ENCODE data around the gene IQSEC1. TPM values are rescaled to one million over a fixed set of nuclear protein-coding genes. Genes with fewer than 3 reads are reported as not detected.

Gene IQSEC1
- total RNA-seq, 2 experiments from 2014 or later = 20.1 to 22.2 TPM

DNA sequence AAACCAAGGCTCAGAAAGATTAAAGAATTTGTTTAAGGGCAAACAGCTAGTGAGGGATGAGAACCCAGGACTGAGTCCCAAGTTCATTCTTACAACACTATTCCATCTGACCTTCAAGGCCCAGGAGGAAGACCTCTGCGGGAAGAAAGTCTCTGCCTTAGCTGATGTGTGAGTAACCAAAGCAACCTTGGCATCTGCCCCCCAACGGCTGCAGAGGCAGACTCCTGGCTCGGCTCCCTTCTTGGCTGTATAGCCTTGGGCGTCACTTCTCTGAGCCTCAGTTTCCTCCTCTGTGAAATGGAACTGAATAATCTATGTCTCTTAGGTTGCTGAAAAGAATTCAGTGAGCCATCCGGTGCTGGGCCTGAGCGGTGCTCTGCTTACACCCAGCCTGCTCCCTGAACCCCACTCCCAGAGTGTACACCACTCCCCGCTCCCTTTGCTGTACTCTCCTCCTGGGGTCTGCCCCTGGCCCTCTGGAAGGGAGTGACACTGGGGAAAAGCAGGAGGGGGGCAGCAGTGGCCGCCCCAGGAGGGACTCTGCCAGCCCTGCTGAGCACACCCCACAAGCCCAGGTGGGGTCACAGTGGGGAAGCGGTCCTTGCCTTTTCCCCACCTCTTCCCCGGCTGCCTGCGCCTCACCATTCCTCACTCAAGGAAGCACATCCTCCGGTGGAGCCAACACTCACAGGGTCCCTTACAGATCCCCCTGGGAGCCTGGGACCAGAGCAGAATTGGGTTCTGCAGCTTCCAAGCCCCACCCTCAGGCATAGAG, 97.3 kb downstream of the IQSEC1 start:
- H3K4me3 Mint-ChIP-seq = no peak overlapping the region
- no peaks in the 10 kb centered on the region for H3K27me3 Mint-ChIP-seq
- no peak overlapping the region for H3K27ac Mint-ChIP-seq
- no peaks in the 10 kb centered on the region for H3K9me3 Mint-ChIP-seq
- no peaks in the 10 kb centered on the region for H3K36me3 Mint-ChIP-seq
- H3K4me1 Mint-ChIP-seq = peaks cover 24% of the 10 kb centered on the region
- DNase-seq = no peak

DNA sequence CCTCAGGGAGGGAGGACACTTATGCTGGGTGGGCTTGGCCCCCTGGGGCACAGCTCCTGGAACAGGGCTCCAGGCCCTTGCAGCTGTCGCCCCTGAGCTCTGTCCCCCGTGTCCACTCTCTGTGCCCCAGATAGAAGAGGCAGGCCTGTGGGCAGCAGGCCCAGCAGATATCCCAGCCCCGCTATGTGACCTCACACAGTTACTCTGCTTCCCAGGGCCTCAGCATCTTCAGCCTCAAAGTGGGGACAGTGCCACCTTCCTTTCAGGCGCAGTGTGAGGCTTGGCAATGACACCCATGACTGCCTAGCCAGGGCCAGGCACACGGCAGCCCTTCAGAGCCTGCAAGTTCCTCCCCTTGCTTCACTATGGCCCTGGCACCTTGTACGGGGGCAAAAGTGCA, 98.4 kb downstream of the IQSEC1 start:
- H3K36me3 Mint-ChIP-seq = no peaks in the 10 kb centered on the region
- H3K4me1 Mint-ChIP-seq = peaks cover 25% of the 10 kb centered on the region
- no peak overlapping the region for H3K27ac Mint-ChIP-seq

DNA sequence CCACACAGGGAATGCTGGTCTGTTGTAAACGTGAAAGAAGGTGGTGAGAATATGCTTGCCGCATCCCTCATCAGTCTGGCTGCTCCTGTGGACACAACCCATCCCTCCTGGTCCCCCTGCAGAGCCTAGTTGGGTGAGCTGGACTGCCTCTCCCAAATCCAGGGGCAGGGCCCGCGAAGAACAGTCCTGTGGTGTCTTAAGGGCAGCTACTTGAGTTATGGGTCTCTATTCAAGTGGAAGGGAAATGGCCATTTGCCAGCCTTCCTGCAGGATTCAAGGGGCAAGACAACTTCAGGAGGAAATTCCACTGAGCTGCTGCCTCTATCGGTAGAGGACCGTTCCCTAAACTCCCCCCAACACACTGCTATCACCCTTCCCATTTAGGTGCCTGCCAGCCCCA, 98.9 kb downstream of the IQSEC1 start:
- H3K27me3 Mint-ChIP-seq = no peaks in the 10 kb centered on the region
- no peak overlapping the region for H3K27ac Mint-ChIP-seq
- no peaks in the 10 kb centered on the region for H3K9me3 Mint-ChIP-seq
- H3K36me3 Mint-ChIP-seq = no peaks in the 10 kb centered on the region
- DNase-seq = no peak
- H3K4me3 Mint-ChIP-seq = no peak overlapping the region
- peaks cover 25% of the 10 kb centered on the region for H3K4me1 Mint-ChIP-seq

More for the DNA sequence above, 98.4 kb downstream of the IQSEC1 start:
- H3K4me3 Mint-ChIP-seq = no peak overlapping the region
- H3K9me3 Mint-ChIP-seq = no peaks in the 10 kb centered on the region
- DNase-seq = no peak
- H3K27me3 Mint-ChIP-seq = no peaks in the 10 kb centered on the region

DNA sequence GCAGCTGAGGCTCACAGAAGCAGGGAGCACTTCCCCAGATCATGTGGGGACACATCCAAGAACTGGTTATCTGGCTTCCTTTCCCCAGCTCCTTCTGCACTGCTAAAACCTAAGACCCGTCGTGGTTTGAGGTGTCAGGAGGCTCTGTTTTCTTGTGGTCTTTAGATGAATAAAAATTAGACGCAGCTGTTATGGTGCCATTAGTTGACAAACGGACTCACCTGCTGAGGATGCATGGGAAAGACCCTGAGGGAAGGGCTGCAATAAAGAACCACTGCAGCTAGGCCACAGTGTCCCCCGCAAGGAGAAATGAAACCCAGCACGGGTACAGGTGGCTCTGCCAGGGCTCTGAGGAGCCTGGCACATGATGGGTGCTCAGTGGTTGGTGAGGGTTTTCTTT, 99.4 kb downstream of the IQSEC1 start:
- Mint-ChIP-seq H3K27ac (no peak overlapping the region), H3K9me3 (no peaks in the 10 kb centered on the region), H3K27me3 (no peaks in the 10 kb centered on the region), H3K36me3 (no peaks in the 10 kb centered on the region), H3K4me3 (no peak overlapping the region), H3K4me1 (peaks cover 27% of the 10 kb centered on the region)
- DNase-seq = no peak

DNA sequence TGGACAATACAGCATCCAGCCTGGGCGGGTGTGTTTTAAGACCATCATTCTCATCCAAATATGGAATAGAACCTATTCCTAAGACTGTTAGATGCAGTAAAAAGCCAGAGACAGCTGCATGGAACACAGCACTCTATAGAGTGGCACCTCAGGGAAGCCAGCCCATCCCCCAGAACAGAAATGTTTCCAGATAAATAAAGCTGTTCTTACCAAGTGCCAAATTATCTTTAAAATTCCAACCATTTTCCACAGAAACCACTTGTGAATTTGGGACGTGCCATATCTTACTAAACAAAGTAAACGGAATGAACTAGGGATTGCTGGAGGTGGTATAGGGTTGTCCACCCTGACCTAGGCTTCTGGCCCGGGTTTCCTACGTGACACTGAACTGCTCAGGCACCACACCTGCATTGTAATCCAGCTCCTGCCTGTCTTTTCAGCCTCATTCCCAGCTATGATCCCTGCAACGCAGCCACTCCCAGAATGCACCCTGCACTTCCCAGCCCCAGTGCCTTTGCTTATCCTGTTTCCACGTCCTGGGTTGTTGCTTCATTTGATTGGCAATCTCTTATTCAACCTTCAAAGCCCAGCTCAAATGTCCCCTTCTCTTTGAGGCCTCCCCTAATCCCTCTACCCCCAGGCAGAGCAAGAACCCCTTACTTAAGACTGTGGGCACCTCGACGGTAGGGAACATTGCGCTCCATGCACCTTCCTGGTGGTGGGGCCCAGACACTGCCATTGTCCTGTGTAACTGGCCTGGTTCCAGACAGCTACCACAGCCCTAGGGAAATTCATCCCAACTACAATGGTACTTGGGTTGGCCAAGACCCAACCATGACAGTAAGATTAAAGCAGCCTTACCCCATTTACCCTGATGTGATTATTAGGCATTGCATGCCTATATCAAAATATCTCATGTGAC, 100.2 kb downstream of the IQSEC1 start:
- Mint-ChIP-seq H3K4me3 (no peak overlapping the region), H3K27ac (no peak overlapping the region), H3K4me1 (peaks cover 32% of the 10 kb centered on the region), H3K9me3 (no peaks in the 10 kb centered on the region), H3K36me3 (no peaks in the 10 kb centered on the region), H3K27me3 (no peaks in the 10 kb centered on the region)
- DNase-seq = no peak

DNA sequence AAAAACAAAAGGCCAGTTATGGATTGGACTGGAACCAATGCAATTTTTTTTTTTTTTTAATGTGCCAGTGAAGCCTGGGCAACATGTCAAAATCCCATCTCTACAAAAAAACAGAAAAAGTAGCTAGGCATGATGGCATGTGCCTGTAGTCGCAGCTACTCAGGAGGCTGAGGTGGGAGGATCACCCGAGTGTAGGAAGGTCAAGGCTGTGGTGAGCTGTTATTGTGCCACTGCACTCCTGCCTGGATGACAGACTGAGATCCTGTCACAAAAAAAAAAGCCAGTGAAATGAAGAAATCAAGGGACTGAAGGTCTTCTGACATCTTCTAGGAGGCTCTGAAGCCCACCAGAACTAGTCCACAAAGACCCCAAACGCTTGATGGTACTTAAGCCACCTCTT, 101.2 kb downstream of the IQSEC1 start:
- no peak overlapping the region for H3K27ac Mint-ChIP-seq
- no peaks in the 10 kb centered on the region for H3K9me3 Mint-ChIP-seq
- H3K4me1 Mint-ChIP-seq = peaks cover 36% of the 10 kb centered on the region
- H3K4me3 Mint-ChIP-seq = no peak overlapping the region
- no peaks in the 10 kb centered on the region for H3K36me3 Mint-ChIP-seq
- no peak for DNase-seq
- H3K27me3 Mint-ChIP-seq = no peaks in the 10 kb centered on the region

DNA sequence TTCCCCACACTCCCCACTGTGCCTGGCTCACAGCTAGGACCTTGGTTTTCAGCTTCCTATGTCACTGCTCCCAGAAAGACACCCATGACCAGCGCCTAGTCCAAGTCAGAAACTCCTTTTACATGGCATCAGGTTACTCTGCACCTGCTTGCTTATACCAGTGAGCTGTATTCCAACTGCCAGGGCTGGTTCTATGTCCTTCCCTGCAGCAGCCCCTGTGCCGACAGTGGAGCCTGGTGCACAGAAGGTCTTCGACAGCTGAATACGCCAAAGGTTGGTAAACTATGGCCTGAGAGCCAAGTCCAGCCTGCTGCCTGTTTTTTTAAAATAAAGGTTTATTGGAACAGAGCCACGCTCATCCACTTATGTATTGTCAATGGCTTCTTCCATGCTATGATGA, 102.5 kb downstream of the IQSEC1 start:
- peaks cover 44% of the 10 kb centered on the region for H3K4me1 Mint-ChIP-seq
- H3K36me3 Mint-ChIP-seq = peaks cover 1% of the 10 kb centered on the region
- no peak overlapping the region for H3K4me3 Mint-ChIP-seq
- no peaks in the 10 kb centered on the region for H3K27me3 Mint-ChIP-seq
- H3K9me3 Mint-ChIP-seq = no peaks in the 10 kb centered on the region
- H3K27ac Mint-ChIP-seq = peak overlapping the region; percentile 2
- DNase-seq = no peak

DNA sequence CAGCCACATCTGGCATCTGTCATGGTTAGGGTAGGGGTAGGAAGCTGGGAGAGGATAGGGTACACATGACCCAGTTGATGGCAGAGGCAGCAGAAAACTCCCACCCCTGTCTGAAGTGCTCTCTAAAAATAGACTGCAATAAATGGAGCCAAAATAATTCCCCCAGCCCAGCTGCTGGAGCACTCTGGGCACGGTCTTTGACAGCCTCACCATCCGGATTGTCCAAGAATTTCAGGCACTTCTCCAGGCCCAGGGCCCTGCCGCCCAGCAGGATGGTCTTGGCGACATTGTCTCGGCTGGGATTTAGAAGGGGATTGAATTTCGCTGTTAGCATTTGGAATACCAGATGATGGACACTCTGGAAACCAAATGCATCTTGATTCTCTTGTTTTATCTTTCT, 103.7 kb downstream of the IQSEC1 start:
- Mint-ChIP-seq H3K4me1 (peaks cover 45% of the 10 kb centered on the region), H3K4me3 (no peak overlapping the region), H3K27me3 (no peaks in the 10 kb centered on the region), H3K9me3 (no peaks in the 10 kb centered on the region), H3K27ac (no peak overlapping the region), H3K36me3 (peaks cover 1% of the 10 kb centered on the region)
- no peak for DNase-seq

DNA sequence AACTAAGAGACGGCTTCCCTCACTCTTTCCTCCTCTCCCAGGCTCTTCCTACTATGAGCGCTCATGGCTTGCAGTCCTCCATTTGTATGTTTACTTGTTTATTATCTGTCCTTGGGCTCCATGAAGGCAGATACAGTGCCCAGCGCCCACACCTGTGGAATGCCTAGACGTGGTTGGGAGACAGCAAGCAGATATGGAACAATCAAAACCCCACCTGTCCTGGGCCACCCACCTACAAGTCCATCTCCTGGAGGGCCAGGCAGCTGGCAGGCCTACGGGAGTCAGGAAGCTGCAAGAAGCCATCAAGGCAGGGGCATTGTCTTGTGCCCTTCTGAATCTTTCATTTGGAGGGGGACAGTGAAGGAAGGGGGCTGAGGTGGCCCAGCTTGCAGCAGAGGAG, 104.7 kb downstream of the IQSEC1 start:
- no peak for DNase-seq
- H3K9me3 Mint-ChIP-seq = no peaks in the 10 kb centered on the region
- H3K4me3 Mint-ChIP-seq = peak overlapping the region; percentile 46
- H3K27ac Mint-ChIP-seq = no peak overlapping the region
- no peaks in the 10 kb centered on the region for H3K27me3 Mint-ChIP-seq
- peaks cover 47% of the 10 kb centered on the region for H3K4me1 Mint-ChIP-seq
- peaks cover 1% of the 10 kb centered on the region for H3K36me3 Mint-ChIP-seq

DNA sequence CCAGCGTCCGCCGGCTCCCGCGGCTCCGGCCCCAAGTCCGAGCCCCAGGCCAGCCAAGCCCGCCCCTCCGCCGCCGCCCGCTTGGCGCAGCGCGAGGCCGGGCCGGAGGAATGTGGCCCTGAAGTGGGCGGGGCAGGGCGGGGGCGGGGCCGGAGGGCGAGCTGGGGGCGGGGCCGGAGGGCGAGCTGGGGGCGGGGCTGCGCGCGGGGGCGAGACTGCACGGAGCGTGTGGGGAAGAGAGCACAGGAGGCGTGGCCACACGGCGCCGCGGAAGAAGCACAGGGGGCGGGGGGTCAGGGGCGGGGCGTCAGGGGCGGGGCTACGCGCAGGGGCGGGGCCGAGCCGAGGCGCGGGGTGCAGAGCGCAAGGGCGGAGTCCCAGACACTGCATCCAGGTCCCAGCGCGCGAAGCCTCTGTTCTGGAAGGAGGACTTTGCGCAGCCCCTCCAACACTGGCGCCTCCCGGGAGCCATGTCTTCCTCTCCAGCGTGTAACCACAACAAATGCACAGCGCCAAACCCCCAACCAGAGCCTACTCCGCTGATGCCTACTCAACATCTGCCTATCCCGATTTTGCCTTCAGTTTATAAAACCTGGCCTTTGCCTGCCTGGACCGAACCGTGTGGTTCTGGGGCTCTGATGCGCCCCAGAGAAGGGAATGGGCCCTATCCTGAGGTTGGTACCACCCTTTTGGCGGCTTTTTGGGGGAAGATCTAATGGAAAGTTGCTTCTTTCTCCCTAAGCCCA, 105.5 kb downstream of the IQSEC1 start:
- Mint-ChIP-seq H3K4me1 (peaks cover 54% of the 10 kb centered on the region), H3K36me3 (peaks cover 1% of the 10 kb centered on the region), H3K9me3 (no peaks in the 10 kb centered on the region), H3K27me3 (no peaks in the 10 kb centered on the region), H3K27ac (no peak overlapping the region), H3K4me3 (peak overlapping the region; percentile 75)
- peak; percentile 87 for DNase-seq

DNA sequence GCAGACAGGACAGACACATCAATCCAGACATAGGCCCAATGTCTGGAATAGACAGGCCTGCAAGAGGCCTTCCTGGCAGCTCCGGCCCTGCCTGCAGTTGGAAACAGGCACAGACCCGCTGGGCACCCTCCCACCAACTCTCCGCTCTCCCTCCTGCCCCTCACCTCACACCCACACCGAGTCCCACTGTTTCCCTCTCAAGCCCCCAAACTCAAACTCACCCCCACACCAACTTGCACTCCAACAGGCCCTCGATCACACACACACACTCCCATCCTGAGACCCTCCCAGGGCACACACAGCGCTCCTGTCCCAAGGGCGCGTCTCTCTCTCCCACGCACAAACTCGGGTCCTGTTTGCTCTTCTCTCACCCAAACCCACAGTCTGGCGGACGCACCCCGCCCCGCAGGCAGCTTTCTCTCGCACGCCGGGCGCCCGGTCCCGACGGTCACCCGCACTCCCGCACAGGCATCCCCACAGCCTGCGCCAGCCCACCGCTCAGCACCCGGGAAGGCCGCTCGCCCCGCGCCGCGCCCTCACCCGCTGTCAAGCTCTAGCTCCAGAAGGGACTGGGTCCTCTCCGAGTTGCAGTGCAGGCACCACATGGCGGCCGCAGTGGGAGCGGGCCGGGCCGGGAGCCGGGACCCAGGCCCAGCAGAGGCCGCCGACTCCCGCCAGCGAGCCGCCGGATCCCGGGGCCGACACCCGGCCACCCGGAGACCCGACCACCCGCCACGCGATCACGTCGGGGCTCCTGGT, 106.2 kb downstream of the IQSEC1 start:
- Mint-ChIP-seq H3K4me1 (peaks cover 62% of the 10 kb centered on the region), H3K27ac (no peak overlapping the region), H3K9me3 (no peaks in the 10 kb centered on the region), H3K36me3 (peaks cover 1% of the 10 kb centered on the region), H3K27me3 (no peaks in the 10 kb centered on the region), H3K4me3 (peak overlapping the region; percentile 80)
- DNase-seq = no peak

DNA sequence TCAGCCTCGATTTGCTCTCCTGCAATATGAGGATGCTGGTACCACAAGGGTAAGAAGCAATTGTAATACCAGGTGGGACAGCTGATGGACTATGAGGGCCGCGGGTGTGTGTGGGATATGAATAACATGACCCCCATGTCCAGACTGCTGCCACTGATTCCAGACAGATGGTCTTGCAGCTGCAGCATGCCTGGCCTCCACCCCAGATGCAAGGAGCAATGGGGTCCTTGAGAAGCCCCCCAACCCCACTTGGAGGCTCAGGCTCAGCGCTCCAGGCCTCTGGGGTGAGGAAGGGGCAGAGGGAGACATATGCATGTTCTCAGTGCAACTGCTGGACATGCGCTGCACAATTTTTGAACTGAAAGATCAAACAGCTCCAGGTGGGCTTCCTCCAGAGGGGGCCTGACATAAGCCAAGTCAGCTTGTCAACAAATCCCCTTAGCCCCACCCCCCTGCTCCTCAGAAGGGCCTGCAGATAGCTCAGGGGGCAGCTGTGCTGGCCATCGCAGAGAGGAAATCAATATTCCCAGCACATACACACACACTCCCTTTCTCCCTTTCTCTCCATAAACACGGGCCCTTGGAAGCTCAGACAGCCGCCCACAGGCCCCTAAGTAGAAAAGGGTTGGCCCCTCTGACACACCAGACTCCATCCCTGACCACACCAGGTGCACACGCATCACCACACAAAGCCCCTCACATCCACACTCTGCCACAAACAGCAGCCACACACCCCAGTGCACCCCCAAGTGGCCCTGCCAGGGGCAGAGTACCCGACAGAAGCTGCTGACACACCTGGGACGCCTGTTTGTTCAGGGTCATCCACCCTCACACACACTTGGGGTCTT, 107.0 kb downstream of the IQSEC1 start:
- Mint-ChIP-seq H3K4me3 (peak overlapping the region; percentile 80), H3K4me1 (peaks cover 69% of the 10 kb centered on the region), H3K27ac (no peak overlapping the region), H3K36me3 (peaks cover 1% of the 10 kb centered on the region), H3K9me3 (no peaks in the 10 kb centered on the region), H3K27me3 (no peaks in the 10 kb centered on the region)
- no peak for DNase-seq

DNA sequence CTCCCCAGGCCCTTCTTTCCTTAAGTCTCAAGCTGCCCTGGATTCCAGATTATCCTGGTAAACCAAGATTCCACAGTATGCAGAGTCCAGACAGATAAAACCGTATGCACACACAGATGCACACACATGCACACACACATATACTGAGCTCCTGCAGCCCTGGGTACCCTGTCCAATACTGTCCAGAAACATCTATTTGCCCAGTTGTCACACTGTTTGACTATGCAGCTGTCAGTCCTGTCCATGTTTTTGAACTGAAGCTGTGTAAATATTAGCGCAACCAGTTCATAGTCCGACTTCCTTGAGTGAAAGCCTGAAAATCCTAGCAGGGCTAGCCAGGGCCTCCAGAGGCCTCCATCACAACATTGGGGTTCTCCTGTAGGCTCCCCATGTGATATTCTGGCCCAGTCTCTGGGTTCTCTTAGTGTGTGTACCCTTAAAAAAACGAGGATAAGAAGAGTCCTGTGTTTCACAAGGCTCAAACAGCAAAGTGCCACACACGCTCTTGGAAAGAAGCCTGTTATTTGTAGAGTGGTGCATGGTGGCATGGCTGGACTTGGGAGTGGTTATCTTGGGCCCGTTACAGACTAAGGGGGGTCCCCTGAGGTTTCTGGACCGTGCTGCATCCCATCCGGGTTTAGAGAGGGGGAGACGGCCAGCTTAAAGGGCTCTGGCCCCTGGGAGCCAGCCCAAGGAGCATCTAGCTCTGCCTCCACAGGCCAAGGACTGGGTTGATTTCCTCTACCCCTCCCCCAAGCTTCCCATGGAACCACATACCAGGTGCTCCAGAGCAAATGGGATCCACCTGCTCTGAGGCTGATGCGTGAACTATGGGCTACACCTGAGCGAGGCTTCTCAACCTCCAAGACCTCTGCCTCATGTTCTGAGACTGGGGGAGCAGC, 108.3 kb downstream of the IQSEC1 start:
- H3K4me3 Mint-ChIP-seq = no peak overlapping the region
- no peak overlapping the region for H3K27ac Mint-ChIP-seq
- peaks cover 73% of the 10 kb centered on the region for H3K4me1 Mint-ChIP-seq
- H3K36me3 Mint-ChIP-seq = peaks cover 1% of the 10 kb centered on the region
- DNase-seq = no peak
- no peaks in the 10 kb centered on the region for H3K9me3 Mint-ChIP-seq
- no peaks in the 10 kb centered on the region for H3K27me3 Mint-ChIP-seq

Data from activated naive CD8-positive, alpha-beta T cell treated with anti-CD3 and anti-CD28 coated beads for 36 hours (primary cell).